ENCODE measurements around the gene STUM. TPM values are rescaled to one million over a fixed set of nuclear protein-coding genes. Genes with fewer than 3 reads are reported as not detected.

STUM gene
- total RNA-seq, 1 experiment from 2014 or later: 0.11 TPM

GRCh38 chr1:226651732-226652105 lies 103.2 kb downstream of the STUM start:
- Histone ChIP-seq H2BK120ac (ENCODE audit: low read depth, low read length, poor library complexity, severe bottlenecking) (no peak overlapping the region), H3K9me3 (ENCODE audit: control insufficient read depth, low read depth, low read length) (no peaks in the 10 kb centered on the region), H3K27me3 (ENCODE audit: insufficient read depth, low read length) (no peaks in the 10 kb centered on the region), H3K79me1 (ENCODE audit: insufficient read depth, low read depth, low read length, poor library complexity, severe bottlenecking) (no peaks in the 10 kb centered on the region), H3K14ac (ENCODE audit: insufficient read depth, low read length) (no peak overlapping the region), H4K8ac (replicated peaks; ENCODE audit: insufficient read length, low read depth, low read length) (no peak overlapping the region), H3T11ph (ENCODE audit: low read length) (no peak overlapping the region), H4K91ac (ENCODE audit: insufficient read length, low read depth, low read length) (no peak overlapping the region), H2AFZ (ENCODE audit: low read length) (no peak overlapping the region), H3K4me2 (ENCODE audit: insufficient read depth, insufficient read length, low read length) (no peak overlapping the region), H2BK12ac (ENCODE audit: insufficient read length, low read depth, low read length) (no peak overlapping the region), H3K4me1 (ENCODE audit: insufficient read depth, low read length) (peaks cover 16% of the 10 kb centered on the region; the same call in 1 of the 2 replicates), H4K5ac (ENCODE audit: insufficient read length, low read depth, low read length) (no peak overlapping the region), H3K56ac (ENCODE audit: insufficient read length, low read depth, low read length) (no peak overlapping the region), H3K9ac (ENCODE audit: extremely low read depth, insufficient read length, low read length) (no peak overlapping the region), H2BK5ac (ENCODE audit: insufficient read length, low read length) (no peak overlapping the region), H3K4ac (ENCODE audit: low read depth, low read length) (no peak overlapping the region), H3K79me2 (ENCODE audit: insufficient read depth, low read length) (no peaks in the 10 kb centered on the region), H3K18ac (ENCODE audit: insufficient read length, low read depth, low read length) (no peak overlapping the region), H3K23me2 (ENCODE audit: insufficient read length, low read depth, low read length, poor library complexity, severe bottlenecking) (no peaks in the 10 kb centered on the region), H2AK5ac (ENCODE audit: insufficient read length, low read length) (no peak overlapping the region), H4K20me1 (ENCODE audit: control insufficient read depth, insufficient read depth, insufficient read length) (no peaks in the 10 kb centered on the region), H3K27ac (ENCODE audit: insufficient read length, low read depth, low read length) (no peak overlapping the region), H2BK15ac (ENCODE audit: low read depth, low read length) (no peak overlapping the region), H2BK20ac (ENCODE audit: low read depth, low read length, poor library complexity, severe bottlenecking) (no peak overlapping the region), H3K23ac (ENCODE audit: insufficient read length, low read depth, low read length) (no peak overlapping the region)
- no peak overlapping the region for H3K27ac Mint-ChIP-seq
- H3K27me3 Mint-ChIP-seq (ENCODE audit: low read depth): no peaks in the 10 kb centered on the region; the same call in none of the 2 replicates
- peaks cover 44 to 56% of the 10 kb centered on the region in 2 experiments for H3K4me1 Mint-ChIP-seq
- DNase-seq: no peak
- WGBS (ENCODE audit: extremely low coverage, insufficient read length, low lambda C conversion rate): no CpG with 5 or more reads among the region's 4 CpGs
- peaks cover 0 to 3% of the 10 kb centered on the region in 2 experiments; a peak in 1 of 5 replicates for H3K9me3 Mint-ChIP-seq
- H3K36me3 Mint-ChIP-seq (ENCODE audit: insufficient read depth in 1 of 3, low read depth in 3 of 3): no peaks in the 10 kb centered on the region
- no peak for TF ChIP-seq CTCF (conservative IDR thresholded peaks at IDR 0.05)
- H3K4me3 Mint-ChIP-seq: no peak overlapping the region

Data from H9 (cell line).